NCI-H2196 treated with DMSO at 0.1 percent for 48 hours (cell line): ENCODE data around the gene GIPR.
"Not testable (repeated sequence)": the region's sequence is repeated elsewhere in the genome, so short reads cannot be mapped to it uniquely, and the experiment has no call there.

ENCODE experiments used
- DNase-seq: peaks from one replicate; lab custom pipeline; 2025; ENCODE audit not compliant: unreplicated experiment; lab: John Stamatoyannopoulos, UW

Gene GIPR

DNA sequence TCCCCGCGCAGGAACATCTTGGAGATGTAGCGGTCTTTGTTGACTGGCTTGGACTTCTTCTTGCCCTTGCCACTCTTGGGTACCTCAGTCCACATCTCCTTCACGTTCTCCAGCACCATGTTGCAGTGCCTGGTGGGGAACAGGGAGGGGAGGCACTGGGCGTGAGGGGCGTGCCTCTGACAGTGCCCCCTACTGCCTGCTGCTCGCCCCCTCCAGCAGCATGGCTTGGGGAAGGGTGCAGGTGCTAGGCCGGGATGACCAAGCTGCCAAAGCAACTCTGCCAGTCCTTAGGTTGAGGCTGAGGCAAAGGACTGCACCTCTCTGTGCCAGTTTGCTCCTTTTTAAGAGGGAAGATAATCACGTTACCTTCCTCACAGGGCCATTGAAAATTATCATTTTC lies 19.6 kb downstream of the GIPR start:
- DNase-seq = no peak

DNA sequence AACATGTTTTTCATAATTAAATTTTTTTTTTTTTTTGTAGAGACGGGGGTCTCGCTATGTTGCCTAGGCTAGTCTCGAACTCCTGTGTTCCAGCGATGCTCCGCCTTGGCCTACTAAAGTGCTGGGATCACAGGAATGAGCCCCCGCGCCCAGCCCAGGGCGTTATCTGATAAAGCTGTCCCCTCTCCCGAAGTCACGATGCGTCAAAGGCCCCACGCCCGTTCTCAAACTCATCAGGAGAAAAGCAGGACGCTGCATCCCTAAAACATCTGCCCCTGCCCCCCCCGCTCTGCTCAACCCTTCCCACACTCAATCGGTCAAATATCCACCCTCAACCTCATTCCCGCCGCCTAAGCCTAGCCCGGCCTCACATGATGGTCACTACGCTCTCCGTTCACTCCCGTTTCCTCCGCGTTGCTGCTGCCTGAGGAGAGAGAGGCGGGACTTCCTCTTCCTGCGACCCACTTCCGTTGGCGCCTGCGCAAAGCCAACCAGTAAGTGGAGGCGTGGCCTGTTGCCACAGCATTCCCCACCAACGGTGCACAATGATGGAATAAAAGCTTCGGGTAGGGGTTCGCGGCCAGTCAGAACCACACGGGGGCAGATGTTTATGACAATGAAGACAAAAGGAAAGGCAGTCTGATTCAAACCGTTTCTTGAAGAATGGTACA lies 23.6 kb downstream of the GIPR start, which contains the start of gene SNRPD2:
SNRPD2 (minus strand) TSS at position 438 of the 671 bp plus-strand sequence; CDS start at position 373, 65 bp downstream.
- peak; percentile 89 for DNase-seq

DNA sequence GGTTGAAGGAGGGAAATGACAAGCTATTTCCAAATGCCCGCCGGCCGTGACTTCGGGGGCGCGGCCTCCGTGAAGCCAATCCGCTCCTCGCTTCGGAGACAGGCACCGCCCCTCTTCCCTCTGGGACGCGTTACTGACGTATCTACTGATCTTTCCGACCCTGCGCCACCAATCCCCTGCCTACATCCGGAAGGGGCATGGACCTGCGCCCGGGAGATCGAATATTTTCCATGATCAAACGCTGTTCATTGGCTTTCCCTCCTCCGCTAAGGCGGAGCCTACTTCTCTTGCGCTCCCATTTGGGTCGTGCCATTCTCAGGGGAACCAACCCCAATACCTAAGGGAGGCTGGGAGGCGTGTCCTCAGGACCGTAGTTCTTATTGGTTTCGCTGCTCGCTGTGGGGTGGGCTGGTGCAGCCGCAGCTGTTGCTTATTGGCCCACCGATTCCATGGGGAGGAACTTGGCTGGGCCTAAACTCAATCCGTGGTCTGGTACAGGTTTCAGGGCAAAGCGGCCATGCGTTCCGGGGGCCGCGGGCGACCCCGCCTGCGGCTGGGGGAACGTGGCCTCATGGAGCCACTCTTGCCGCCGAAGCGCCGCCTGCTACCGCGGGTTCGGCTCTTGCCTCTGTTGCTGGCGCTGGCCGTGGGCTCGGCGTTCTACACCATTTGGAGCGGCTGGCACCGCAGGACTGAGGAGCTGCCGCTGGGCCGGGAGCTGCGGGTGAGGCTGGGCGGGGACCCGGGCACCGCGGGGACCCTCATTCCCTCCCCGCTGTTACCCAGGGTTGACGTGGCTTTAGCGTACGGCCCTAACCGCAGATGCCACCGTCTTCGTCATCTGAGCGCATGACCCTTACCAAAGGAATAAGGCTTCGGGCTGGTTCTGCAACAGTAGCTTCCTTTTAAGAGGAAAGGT lies 24.4 kb downstream of the GIPR start, which contains the start of gene QPCTL:
QPCTL (plus strand) TSS at position 480 of the 919 bp plus-strand sequence; CDS start at position 518, 38 bp downstream.
- DNase-seq = peak; percentile 99

DNA sequence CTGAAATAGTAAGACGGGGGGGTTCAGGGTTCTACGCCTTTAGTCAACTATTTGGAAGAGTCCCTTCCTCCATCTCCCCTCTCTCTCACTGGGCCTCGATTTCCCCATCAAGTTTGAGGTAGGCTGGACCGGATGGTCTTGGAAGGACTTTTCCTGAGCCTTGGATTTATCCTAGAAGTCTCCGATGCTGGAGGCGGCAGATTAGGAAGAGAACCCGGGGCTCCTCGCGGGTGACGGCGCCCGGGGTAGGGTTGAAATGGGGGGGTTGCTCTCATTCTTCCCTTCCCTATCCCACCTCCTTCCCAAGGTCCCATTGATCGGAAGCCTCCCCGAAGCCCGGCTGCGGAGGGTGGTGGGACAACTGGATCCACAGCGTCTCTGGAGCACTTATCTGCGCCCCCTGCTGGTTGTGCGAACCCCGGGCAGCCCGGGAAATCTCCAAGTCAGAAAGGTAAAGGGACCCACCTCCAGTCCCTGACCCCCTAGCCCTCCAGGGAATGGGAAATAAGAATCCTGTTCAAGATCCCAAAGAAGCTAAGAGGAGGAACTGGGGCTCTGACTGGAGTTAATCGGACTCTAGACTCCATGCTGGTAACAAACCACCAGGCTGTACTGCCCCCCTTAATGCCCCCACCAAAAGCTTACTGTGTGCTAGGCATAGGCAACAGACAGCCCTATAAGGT lies 25.2 kb downstream of the GIPR start:
- peak; percentile 29 for DNase-seq

DNA sequence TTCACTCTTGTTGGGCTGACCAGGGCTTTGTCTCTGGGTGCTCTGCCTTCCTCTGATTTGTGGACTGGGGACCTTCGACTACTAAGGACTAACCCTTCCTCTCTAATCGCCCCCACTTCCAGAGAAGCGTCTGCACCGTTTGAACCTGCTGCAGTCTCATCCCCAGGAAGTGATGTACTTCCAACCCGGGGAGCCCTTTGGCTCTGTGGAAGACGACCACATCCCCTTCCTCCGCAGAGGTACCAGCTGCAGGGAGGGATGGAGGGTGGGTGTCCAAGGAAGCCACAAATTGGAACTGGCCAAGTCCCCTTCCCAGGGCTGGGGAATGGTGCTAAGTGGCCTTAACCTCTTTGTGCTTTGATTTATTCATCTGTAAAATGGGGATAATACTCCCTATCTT lies 33.7 kb downstream of the GIPR start:
- no peak for DNase-seq

DNA sequence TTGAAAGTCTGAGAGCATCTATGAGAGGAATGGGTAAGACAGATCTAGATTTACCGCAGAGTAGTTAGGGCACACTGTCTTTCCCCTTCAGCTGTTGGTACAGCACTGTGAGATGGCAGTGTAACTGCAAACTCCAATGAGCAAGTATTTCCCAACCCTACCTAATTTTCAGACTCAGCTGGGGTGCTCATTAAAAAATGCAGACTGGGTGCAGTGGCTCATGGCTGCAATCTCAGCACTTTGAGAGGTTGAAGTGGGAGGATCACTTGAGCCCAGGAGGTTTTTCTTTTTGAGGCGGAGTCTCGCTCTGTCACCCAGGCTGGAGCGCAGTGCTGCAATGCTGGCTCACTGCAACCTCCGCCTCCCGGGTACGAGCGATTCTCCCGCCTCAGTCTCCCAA lies 37.1 kb downstream of the GIPR start:
- DNase-seq = no peak

DNA sequence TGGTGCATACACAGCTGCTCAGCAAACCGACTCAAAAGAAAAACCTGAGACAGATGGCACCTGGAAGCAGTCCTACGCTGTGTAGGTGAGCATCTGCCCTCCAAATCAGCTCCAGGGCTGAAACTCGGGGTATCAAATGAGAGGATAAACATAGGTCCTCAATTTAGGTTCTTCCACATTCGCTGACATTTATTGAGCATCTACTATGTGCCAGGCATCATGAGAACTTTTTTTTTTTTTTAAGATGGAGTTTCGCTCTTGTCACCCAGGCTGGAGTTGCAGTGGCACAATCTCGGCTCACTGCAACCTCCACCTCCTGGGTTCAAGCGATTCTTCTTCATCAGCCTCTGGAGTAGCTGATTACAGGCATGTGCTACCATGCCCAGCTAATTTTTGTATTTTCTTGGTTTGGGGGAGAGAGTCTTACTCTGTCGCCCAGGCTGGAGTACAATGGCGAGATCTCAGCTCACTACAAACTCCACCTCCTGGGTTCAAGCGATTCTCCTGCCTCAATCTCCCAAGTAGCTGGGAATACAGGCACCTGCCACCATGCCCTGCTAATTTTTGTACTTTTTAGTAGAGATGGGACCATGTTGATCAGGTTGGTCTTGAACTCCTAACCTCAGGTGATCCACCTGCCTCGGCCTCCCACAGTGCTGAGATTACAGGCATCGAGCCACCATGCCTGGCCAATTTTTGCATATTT lies 37.8 kb downstream of the GIPR start:
- DNase-seq = no peak

DNA sequence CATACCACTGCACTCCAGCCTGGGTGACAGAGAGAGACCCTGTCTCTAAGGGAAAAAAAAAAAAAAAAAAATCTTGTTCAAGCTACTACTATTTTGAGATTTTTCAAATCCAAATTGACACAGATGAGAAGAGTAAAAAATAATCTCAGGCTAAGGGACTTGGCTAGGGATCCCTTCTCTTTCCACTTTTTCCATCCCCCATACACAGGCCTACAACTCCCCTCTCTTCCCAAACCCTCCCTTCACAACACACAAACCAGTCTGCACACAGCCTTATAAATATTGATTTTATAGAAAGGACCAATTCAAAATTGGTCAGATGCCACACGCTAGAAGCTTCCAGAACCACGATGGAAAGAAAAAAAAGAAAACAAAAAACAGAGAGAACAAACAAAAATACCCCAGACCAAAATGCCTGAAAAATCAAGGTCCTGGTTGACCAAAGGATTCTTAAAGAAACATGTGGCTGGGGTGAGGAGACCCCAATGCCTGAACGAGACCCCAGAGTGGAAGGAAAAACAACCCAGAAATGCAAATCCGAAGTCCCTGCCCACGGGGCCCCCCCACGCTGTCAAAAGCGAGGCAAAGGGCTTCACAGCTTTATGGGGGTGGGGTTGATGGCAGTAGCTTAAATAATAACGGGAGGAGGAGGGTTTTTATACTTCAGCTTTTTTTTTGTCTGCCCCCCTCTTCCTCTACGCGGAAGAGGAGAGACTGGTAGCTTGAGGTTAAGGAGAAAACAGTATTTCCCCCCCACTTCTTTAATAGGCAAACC lies 42.5 kb downstream of the GIPR start:
- DNase-seq = no peak

DNA sequence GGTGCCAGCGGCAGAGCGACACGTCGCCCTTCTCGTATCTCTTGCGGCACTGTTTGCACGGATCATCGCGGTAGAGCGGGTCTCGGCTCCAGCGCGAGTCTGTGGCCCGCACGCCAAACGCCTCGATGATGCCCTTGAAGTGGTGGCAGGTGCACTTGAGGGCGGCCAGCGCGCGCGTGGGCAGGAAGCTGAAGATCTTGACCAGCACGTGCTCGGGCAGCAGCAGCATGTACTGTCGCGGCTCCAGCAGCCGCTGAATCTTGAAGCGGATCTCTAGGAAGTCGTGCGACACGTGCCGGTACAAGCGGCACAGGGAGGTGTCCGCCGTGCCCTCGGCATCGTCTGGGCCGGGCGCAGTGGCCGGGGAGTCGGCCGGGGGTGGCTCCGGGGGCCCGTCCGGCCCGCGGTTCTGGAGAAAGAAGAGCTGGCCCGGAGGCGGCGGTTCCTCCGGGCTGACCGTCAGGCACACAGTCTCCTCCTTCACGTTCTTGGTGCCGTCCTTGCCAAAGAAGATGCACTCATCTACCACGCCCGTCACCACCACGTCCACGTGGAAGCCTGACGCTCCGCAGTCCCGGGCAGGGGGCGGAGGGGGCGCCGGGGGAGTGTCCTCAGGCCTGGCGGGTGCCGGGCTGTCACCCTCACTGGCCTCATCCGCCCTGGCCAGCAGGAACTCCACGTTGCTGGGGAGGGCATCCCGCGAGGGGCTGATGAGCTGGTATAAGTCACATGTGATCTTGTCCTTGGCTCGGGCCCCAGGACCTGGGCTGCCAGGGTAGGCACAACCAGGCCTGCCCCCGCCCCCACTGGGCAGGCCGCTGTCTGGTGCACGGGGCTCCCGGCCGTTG lies 44.1 kb downstream of the GIPR start:
- no peak for DNase-seq

DNA sequence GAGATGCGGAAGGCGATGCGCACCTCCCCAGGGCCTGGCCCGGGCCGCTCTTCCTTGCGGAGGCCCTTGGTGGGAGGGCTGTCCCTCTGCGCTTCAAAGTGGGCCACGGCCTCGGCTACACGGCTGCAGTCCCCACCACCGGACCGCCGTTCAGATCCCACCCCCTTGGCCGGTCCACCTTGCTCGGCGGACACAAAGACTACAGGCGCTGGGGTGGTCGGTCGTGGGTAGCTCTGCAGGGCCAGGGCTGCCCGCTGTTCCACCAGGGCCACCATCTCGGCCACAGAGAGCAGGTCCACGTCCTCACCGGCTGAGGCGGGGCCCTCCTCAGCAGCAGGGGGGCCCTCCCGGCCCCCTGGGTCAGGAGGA lies 44.7 kb downstream of the GIPR start:
- no peak for DNase-seq

DNA sequence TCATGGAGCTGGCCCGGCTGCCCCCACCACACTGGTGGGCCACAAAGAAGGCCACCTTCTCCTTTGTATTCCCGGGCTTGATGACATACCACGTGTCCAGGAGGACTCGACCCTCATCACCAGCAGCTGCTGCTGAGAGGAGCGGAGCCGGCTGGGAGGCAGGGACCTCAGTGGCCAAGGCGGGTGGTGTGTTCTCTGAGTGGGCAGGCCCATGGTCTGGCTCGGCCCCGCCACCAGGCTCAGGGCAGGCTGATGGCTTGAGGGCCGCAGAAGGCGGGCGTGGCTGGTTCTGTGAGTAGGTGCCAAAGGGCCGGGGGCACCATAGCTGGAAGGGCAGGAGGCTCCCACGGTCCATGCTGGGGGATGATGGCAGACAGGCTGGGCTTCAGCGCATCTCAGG lies 45.1 kb downstream of the GIPR start:
- DNase-seq = no peak

DNA sequence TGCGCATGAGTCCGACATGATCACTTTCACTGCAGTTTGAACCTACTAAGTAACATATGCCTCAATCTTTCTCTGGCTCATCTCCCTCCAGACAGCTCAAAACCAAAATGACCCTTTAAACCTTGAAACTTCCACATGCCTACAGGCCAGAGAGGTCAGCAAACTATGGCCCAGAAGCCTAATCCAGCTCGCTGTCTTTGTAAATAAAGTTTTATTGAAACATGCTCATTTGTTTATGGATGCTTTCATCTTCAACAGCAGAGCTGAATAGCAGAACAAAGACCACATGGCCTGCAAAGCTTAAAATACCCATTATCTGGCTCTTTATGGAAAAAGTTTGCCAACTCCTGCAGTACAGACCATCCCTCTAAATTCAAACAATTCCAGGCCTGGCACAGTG lies 47.1 kb downstream of the GIPR start:
- no peak for DNase-seq

DNA sequence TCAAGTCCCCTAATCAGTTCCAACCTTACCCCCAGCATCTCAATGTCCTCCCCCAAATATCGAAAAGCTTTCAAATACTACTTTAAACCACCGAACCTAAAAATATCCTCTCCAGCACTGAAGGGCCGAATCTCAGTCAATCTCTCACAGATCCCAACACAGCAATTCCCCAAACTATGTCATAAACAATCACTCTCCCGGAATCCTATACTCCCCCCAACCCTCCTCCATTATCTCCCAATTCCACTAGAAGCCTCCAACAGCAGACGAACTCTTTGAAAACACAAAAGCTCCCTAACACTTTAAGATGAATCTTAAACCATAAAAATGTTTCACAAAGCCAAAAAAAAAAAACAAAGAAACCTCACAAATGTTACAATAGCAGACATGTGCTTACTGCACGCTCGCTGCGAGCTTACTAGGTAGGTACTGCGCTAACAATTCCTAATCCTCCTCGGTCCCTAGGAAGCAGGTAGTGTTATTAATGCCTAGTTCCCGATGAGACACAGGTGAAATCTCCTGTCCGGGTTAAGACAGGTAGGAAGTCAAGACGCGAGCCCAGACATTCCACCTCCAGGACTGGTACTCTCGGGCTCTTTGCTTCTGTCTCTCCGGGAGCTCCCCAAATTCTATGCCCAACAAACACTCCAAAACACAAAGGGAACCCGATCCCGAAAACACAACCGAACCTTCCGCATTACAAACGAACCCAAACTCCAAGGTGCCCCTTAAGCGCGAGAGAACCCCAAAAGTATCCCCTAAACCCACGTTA lies 48.5 kb downstream of the GIPR start:
- no peak for DNase-seq

DNA sequence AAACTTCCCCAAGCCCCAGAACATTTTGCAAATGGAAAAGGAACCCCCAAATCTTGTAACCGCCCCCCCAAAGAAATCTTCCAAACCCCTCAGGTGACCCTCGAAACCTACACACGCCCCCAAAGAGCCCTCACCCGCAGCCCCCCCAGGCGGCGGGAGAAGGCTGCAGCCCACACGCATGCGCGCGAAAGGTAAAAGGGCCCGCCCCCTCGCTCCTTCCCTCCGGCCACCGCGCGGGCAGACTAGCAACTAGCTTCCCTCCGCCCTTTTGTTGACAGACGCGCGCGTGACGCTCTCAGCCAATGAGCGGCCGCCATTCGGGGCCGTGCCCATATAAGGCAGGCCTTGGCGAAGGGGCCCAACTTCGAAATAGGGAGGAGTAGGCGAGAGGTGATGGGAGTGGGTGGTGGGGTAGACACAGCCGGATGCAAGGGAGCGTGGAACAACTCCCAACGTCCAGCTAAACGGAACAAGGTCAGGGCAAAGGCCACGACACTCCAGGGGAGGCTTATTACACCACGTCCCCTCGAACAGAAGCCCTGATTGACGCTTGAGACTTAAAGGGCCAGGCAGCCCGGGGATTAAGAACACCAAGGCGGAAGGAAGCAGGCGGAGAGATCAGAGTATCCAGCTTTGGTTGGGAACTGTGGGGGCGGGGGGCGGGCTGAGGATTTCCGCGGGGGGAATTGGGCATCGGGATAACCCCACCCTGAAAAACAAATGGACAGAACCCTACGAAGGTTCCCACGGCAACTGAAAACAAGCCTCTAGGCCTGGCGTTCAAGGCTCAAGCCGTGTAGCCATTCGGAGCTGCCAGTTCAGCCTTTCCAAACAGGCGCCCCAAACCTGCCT lies 49.3 kb downstream of the GIPR start:
- DNase-seq = peak; percentile 100

DNA sequence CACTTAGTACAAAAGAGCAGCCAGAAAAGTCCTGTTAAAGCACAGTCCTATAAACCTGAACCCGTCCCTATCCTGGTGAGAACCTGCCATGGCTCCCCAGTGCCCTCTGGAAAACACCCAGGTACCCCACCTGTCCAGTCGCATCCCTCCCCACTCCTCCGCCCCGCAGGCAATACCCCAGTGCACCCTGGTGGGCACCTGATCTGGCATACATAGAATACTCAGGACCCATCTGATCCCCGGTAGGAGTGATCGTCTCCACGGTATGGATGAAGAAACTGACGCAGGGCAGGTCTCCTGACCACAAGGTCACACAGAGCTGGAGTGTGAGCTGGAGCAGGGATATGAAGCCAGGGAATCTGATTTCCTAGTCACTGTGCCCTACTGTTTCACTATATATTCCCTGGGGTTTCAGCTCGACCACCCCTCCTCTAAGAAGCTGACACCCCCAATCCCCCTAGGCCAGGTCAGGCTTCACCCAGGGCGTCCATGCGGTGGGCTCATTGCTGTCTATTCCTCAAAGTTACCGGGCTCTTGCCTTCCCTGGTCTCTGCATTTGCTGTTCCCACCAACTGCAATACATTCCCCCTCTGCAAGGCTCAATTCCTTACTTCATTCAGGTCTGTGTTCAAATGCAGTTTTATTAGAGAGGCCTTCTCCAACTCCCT lies 50.1 kb downstream of the GIPR start:
- DNase-seq = no peak

DNA sequence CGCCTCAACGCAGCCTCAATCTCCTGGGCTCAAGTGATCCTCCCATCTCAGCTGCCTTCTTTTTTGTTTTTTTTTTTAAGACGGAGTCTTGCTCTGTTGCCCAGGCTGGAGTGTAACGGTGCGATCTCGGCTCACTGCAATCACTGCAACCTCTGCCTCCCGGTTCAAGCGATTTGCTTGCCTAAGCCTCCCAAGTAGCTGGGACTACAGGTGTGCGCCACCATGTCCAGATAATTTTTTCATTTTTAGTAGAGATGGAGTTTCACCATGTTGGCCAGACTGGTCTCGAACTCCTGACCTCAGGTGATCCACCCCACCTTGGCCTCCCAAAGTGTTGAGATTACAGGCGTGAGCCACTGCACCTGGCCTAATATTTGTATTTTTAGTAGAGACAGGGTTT lies 52.0 kb downstream of the GIPR start:
- not testable (repeated sequence) for DNase-seq

DNA sequence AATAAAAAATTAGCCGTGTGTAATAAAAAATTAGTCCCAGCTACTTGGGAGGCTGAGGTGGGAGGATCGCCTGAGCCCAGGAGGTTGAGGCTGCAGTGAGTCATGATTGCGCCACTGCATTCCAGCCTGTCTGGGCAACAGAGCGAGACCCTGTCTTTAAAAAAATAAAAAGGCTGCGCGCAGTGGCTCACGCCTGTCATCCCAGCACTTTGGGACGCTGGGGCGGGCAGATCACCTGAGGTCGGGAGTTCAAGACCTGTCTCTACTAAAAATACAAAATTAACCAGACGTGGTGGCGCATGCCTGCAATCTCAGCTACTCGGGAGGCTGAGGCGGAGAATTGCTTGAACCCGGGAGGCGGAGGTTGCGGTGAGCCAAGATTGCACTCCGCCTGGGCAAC lies 60.7 kb downstream of the GIPR start:
- not testable (repeated sequence) for DNase-seq
